ENCODE measurements around the gene P3H4.

DNA sequence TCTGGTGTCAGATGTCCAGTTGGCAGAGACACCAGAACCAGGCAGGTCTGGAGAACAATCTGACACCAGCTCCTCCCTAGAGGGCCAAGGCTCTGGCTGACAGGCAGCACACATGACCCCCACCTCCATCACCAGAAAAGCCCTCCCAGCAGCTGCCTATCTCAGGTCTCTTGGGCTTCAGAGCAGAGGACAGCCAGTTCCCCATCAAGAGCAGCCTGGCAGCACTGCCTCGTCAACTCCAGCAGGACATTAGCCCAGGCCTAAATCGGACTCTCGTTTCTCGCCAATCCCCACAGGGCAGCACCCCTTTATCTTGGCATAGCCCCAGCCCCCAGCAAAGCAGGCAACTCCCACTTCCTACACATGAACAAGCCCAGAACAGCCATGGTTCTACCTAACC lies 29.6 kb downstream of the P3H4 start:
- TF ChIP-seq POLR2AphosphoS5 (IDR thresholded peaks at IDR 0.05) (no peak), EZH2 (IDR thresholded peaks at IDR 0.05; ENCODE audit: borderline replicate concordance, insufficient read depth, low read length, poor library complexity, severe bottlenecking) (no peak), EP300 (conservative IDR thresholded peaks at IDR 0.05; ENCODE audit: poor library complexity, severe bottlenecking) (no peak), RAD21 (conservative IDR thresholded peaks at IDR 0.05) (no peak), TAF1 (IDR thresholded peaks at IDR 0.05; ENCODE audit: low read depth) (no peak)
- TF ChIP-seq, protein P1, sequence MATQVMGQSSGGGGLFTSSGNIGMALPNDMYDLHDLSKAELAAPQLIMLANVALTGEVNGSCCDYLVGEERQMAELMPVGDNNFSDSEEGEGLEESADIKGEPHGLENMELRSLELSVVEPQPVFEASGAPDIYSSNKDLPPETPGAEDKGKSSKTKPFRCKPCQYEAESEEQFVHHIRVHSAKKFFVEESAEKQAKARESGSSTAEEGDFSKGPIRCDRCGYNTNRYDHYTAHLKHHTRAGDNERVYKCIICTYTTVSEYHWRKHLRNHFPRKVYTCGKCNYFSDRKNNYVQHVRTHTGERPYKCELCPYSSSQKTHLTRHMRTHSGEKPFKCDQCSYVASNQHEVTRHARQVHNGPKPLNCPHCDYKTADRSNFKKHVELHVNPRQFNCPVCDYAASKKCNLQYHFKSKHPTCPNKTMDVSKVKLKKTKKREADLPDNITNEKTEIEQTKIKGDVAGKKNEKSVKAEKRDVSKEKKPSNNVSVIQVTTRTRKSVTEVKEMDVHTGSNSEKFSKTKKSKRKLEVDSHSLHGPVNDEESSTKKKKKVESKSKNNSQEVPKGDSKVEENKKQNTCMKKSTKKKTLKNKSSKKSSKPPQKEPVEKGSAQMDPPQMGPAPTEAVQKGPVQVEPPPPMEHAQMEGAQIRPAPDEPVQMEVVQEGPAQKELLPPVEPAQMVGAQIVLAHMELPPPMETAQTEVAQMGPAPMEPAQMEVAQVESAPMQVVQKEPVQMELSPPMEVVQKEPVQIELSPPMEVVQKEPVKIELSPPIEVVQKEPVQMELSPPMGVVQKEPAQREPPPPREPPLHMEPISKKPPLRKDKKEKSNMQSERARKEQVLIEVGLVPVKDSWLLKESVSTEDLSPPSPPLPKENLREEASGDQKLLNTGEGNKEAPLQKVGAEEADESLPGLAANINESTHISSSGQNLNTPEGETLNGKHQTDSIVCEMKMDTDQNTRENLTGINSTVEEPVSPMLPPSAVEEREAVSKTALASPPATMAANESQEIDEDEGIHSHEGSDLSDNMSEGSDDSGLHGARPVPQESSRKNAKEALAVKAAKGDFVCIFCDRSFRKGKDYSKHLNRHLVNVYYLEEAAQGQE (IDR thresholded peaks at IDR 0.05; ENCODE audit: borderline replicate concordance) = no peak
- TF ChIP-seq, protein P2, sequence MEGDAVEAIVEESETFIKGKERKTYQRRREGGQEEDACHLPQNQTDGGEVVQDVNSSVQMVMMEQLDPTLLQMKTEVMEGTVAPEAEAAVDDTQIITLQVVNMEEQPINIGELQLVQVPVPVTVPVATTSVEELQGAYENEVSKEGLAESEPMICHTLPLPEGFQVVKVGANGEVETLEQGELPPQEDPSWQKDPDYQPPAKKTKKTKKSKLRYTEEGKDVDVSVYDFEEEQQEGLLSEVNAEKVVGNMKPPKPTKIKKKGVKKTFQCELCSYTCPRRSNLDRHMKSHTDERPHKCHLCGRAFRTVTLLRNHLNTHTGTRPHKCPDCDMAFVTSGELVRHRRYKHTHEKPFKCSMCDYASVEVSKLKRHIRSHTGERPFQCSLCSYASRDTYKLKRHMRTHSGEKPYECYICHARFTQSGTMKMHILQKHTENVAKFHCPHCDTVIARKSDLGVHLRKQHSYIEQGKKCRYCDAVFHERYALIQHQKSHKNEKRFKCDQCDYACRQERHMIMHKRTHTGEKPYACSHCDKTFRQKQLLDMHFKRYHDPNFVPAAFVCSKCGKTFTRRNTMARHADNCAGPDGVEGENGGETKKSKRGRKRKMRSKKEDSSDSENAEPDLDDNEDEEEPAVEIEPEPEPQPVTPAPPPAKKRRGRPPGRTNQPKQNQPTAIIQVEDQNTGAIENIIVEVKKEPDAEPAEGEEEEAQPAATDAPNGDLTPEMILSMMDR (IDR thresholded peaks at IDR 0.05; ENCODE audit: poor library complexity, severe bottlenecking) = no peak
